Heart left ventricle (tissue), 16 donors: ENCODE measurements around the gene BAIAP3. TPM values are rescaled to one million over a fixed set of nuclear protein-coding genes. Genes with fewer than 3 reads are reported as not detected.

Experiments used
- ATAC-seq, 4 donors: fragments of 200-7000 bp; cut with Tn5 transposase; one replicate each; pipeline ENCODE4 v1.9.1; 2020 to 2022; ENCODE audit warnings: moderate library complexity in 4 of 4, mild to moderate bottlenecking in 3 of 4, moderate number of reproducible peaks in 1 of 4
- DNase-seq, 5 donors: peaks; one replicate each; pipeline ENCODE4 v3.0.0-alpha.2; 2020
- H3K27ac ChIP-seq, 12 donors: fragments of 200-600 bp; sonication (generic) in 4 of 12; one replicate each; pipeline versions ENCODE4 v1.5.0 to v1.8.0; 2016 to 2022; ENCODE audit warnings: mild to moderate bottlenecking in 2 of 12
- H3K27me3 ChIP-seq, 9 donors: fragments of 200-600 bp; sonication (generic) in 2 of 9; one replicate each; pipeline versions ENCODE4 v1.5.1 to v1.8.0; 2016 to 2022; ENCODE audit warnings: mild to moderate bottlenecking in 3 of 9
- H3K36me3 ChIP-seq, 9 donors: fragments of 200-600 bp; sonication (generic) in 2 of 9; one replicate each; pipeline versions ENCODE4 v1.5.0 to v1.8.0; 2018 to 2022; ENCODE audit warnings: mild to moderate bottlenecking in 2 of 9
- H3K4me1 ChIP-seq, 12 donors: fragments of 200-600 bp; sonication (generic) in 4 of 12; one replicate each; pipeline versions ENCODE4 v1.5.0 to v1.8.0; 2016 to 2022; ENCODE audit warnings: mild to moderate bottlenecking in 3 of 12
- H3K4me3 ChIP-seq, 12 donors: fragments of 200-600 bp; sonication (generic) in 4 of 12; one replicate each; pipeline versions ENCODE4 v1.5.0 to v1.8.0; 2017 to 2022; ENCODE audit warnings: mild to moderate bottlenecking in 9 of 12, moderate library complexity in 4 of 12
- H3K9me3 ChIP-seq, 12 donors: fragments of 200-600 bp; sonication (generic) in 4 of 12; one replicate each; pipeline versions ENCODE4 v1.5.0 to v1.8.0; 2016 to 2022; ENCODE audit warnings: mild to moderate bottlenecking in 1 of 12
- POLR2A ChIP-seq, 2 donors: fragments of 450-650 bp; IDR thresholded peaks; one replicate each; pipeline ENCODE4 v1.6.1; 2017; ENCODE audit warnings: antibody characterized with exemption in 2 of 2, mild to moderate bottlenecking in 2 of 2, moderate library complexity in 2 of 2
- WGBS, 4 donors: extraction: QIAGEN DNeasy Blood & Tissue Kit in 2 of 4; methylation state at CpG; one replicate each; pipeline versions ENCODE4 v1.1.5 to v1.1.7; 2013 to 2018; 5-methylcytosine and 5-hydroxymethylcytosine counted together
- intact Hi-C, 10 donors: fragments of 100-400 bp; cut with DNase I; formaldehyde crosslinking; loops; one replicate each; pipeline versions ENCODE4 v1.11.1 to v1.14.2; 2022
- polyA plus RNA-seq, 2 donors: library from polyadenylated mRNA; stranded (reverse); fragments of 200-250 nt; gene quantifications; one replicate each; pipeline ENCODE4 v1.2.3, GENCODE V29; 2013
- total RNA-seq, 9 donors: library from RNA; depleted of rRNA in 2 of 9; stranded (reverse); fragments of >200 nt in 2 of 9; fragmentation: NEBNext Ultra II Directional in 3 of 9; extraction: Animal tissue kit (Norgen Biotek cat#: 25700) in 3 of 9; gene quantifications; one replicate each; pipeline versions ENCODE4 v1.1.0 to v1.2.4, GENCODE V29; 2016 to 2023
- TF ChIP-seq, protein P1 (sequence below), 12 donors: fragments of 200-600 bp; sonication (generic) in 4 of 12; IDR thresholded peaks; one replicate each; pipeline versions ENCODE4 v1.5.0 to v1.8.0; 2018 to 2022; ENCODE audit warnings: antibody characterized with exemption in 12 of 12, mild to moderate bottlenecking in 5 of 12
- donor health status: ischemic (EF 13 %, LVEDD 7.1; RV severe dilation, severe dysfunction).
- donor health status: healthy with polysubstance abuse.
- donor health status: DM: no; HTN: yes; CAD: no.
- donor health status: DM: no; HTN: no; CAD: no.
- donor health status: ischemic (EF 25% LVEDD 6.9; RV normal size, moderate dysfunction).
- donor health status: ischemic (EF 25% LVEDD 5.7; RV mildly dilated, moderate dysfunction).
- donor health status: healthy.
- donor health status: DM: yes; HTN: yes; CAD: no.
- donor health status: ischemic (EF 35%, LVEDD 5.7; RV mildly dilated, moderate dysfunction).
- donor health status: nonischemic (EF 11% LVEDD 7.7; RV severe dilation, severe dysfunction).
- donor health status: DM: yes; HTN: yes; CAD: no.
- donor health status: PGD.
- donor health status: ischemic (EF 29% LVEDD 5.4; RV normal size, mild dysfunction).
- donor health status: nonischemic (EF 23%, LVEDD 6.1; RV moderate dilation, normal function).

Gene BAIAP3
- total and polyA plus RNA-seq, 11 donors = 0.88 to 4.0 (median 2.6) TPM

DNA sequence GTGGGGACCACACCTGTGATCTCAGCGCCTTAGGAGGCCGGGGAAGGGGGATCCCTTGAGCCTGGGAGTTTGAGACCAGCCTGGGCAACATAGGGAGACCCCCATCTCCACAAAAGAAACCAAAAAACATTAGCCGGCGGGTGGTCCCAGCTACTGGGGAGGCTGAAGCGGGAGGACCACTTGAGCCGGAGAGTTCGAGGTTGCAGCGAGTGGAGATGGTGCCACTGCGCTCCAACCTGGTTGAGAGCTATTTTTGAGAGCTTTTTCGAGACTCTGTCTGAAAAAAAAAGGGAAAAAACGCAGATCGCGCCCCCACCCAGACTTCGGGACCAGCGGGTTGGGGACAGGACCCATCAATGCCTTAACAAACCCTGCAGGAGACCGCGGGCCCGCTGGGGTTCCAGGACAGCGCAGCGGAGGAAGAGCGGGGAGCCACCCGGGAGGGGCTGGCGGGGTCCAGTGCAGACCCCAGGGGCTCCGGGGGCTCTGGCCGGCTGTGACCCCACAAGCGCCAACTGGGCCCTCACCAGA is 762 bp upstream of the BAIAP3 start:
- TF ChIP-seq, protein P1, sequence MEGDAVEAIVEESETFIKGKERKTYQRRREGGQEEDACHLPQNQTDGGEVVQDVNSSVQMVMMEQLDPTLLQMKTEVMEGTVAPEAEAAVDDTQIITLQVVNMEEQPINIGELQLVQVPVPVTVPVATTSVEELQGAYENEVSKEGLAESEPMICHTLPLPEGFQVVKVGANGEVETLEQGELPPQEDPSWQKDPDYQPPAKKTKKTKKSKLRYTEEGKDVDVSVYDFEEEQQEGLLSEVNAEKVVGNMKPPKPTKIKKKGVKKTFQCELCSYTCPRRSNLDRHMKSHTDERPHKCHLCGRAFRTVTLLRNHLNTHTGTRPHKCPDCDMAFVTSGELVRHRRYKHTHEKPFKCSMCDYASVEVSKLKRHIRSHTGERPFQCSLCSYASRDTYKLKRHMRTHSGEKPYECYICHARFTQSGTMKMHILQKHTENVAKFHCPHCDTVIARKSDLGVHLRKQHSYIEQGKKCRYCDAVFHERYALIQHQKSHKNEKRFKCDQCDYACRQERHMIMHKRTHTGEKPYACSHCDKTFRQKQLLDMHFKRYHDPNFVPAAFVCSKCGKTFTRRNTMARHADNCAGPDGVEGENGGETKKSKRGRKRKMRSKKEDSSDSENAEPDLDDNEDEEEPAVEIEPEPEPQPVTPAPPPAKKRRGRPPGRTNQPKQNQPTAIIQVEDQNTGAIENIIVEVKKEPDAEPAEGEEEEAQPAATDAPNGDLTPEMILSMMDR (IDR thresholded peaks at IDR 0.05) = no peak
- TF ChIP-seq POLR2A (IDR thresholded peaks at IDR 0.05) = no peak
- peaks cover 0 to 38% (median 25%) of the 10 kb centered on the region in 12 donors for H3K4me1 ChIP-seq
- peaks cover 8 to 47% (median 30%) of the 10 kb centered on the region in 9 donors for H3K27me3 ChIP-seq
- no peaks in the 10 kb centered on the region for H3K36me3 ChIP-seq
- H3K4me3 ChIP-seq = peak overlapping the region; percentile 41 to 65 (median 56)
- peaks cover 0 to 6% (median 0%) of the 10 kb centered on the region in 12 donors for H3K9me3 ChIP-seq
- peak in 1 of 4 donors; percentile 5 for ATAC-seq
- 5 to 7% (median 6%) methylated on average over 22 to 26 of the region's 26 CpGs for WGBS, 4 donors
- intact Hi-C loops = no loop called here
- peak overlapping the region in 9 of 12 donors; percentile 7 to 83 (median 66) for H3K27ac ChIP-seq
- DNase-seq = no peak

- ATAC-seq (no peak), DNase-seq (no peak)
- peak overlapping the region; percentile 41 to 65 (median 56) for H3K4me3 ChIP-seq
- H3K4me1 ChIP-seq = peaks cover 0 to 38% (median 25%) of the 10 kb centered on the region in 12 donors
- 2 to 5% (median 3%) methylated on average over 34 to 78 of the region's 78 CpGs for WGBS, 4 donors
- TF ChIP-seq, protein P1 (IDR thresholded peaks at IDR 0.05) = no peak
- TF ChIP-seq POLR2A (IDR thresholded peaks at IDR 0.05) = no peak
- intact Hi-C loops = no loop called here
- H3K27ac ChIP-seq = peak overlapping the region in 3 of 12 donors; percentile 76 to 83 (median 81)
- H3K36me3 ChIP-seq = no peaks in the 10 kb centered on the region
- peaks cover 0 to 6% (median 0%) of the 10 kb centered on the region in 12 donors for H3K9me3 ChIP-seq
- peaks cover 8 to 47% (median 30%) of the 10 kb centered on the region in 9 donors for H3K27me3 ChIP-seq
These were observed 632 bp downstream of the BAIAP3 start for GRCh38 chr16:1333854-1334700.

GRCh38 chr16:1334739-1335138 is 1.3 kb downstream of the BAIAP3 start:
- intact Hi-C loops = no loop called here
- ATAC-seq (no peak), DNase-seq (no peak)
- Histone ChIP-seq H3K27ac (no peak overlapping the region), H3K4me1 (peaks cover 0 to 38% (median 25%) of the 10 kb centered on the region in 12 donors), H3K9me3 (peaks cover 0 to 6% (median 0%) of the 10 kb centered on the region in 12 donors), H3K4me3 (peak overlapping the region in 3 of 12 donors; percentile 46 to 62 (median 57)), H3K27me3 (peaks cover 8 to 47% (median 30%) of the 10 kb centered on the region in 9 donors), H3K36me3 (no peaks in the 10 kb centered on the region)
- 41 to 63% (median 50%) methylated on average over 4 to 9 of the region's 9 CpGs for WGBS, 4 donors
- no peak for TF ChIP-seq POLR2A (IDR thresholded peaks at IDR 0.05)
- TF ChIP-seq, protein P1 (IDR thresholded peaks at IDR 0.05) = no peak
